Transverse colon (tissue), 4 donors: Measurements from ENCODE around the gene ANKRD35. TPM values are rescaled to one million over a fixed set of nuclear protein-coding genes. Genes with fewer than 3 reads are reported as not detected.
A peak's percentile ranks its signal among the peaks of the same experiment; 100 is the strongest.

Source experiments
- DNase-seq: peaks from one replicate; pipeline ENCODE4 v3.0.0-alpha.2; 2019
- H3K27ac ChIP-seq, 4 donors: fragments of 200-600 bp; sonication (generic); 2 replicates each; pipeline ENCODE4 v1.5.1; 2016 to 2018; ENCODE audit warnings: inconsistent platforms in 4 of 4
- H3K27me3 ChIP-seq: fragments of 200-600 bp; sonication (generic); 2 replicates; pipeline ENCODE4 v1.5.1; 2017; ENCODE audit warnings: inconsistent platforms
- H3K36me3 ChIP-seq, 4 donors: fragments of 200-600 bp; sonication (generic); 2 replicates each; pipeline ENCODE4 v1.5.1; 2017 to 2019; ENCODE audit warnings: inconsistent platforms in 4 of 4
- H3K4me1 ChIP-seq, 4 donors: fragments of 200-600 bp; sonication (generic); 2 replicates each; pipeline ENCODE4 v1.5.1; 2017 to 2020; ENCODE audit warnings: inconsistent platforms in 4 of 4
- H3K4me3 ChIP-seq, 4 donors: fragments of 200-600 bp; sonication (generic); 1 replicate in 1 of 4; 2 replicates in 3 of 4; pipeline versions ENCODE4 v1.5.1 to v1.6.1; 2017 to 2019; ENCODE audit warnings: inconsistent platforms in 4 of 4
- H3K9me3 ChIP-seq, 2 donors: fragments of 200-600 bp; sonication (generic); 2 replicates each; pipeline ENCODE4 v1.5.1; 2017 to 2019; ENCODE audit warnings: inconsistent platforms in 2 of 2
- CTCF ChIP-seq, 5 experiments: fragments of 200-600 bp in 3 of 5; fragments of 450-650 bp in 2 of 5; sonication (generic) in 3 of 5; IDR thresholded peaks; 1 replicate in 2 of 5; 2 replicates in 3 of 5; pipeline ENCODE4 v1.5.1; 2016 to 2017; ENCODE audit warnings: antibody characterized with exemption in 5 of 5, inconsistent platforms in 3 of 5, mild to moderate bottlenecking in 2 of 5, moderate library complexity in 1 of 5
- EP300 ChIP-seq: sonication (generic); formaldehyde crosslinking; IDR thresholded peaks from one replicate; pipeline ENCODE4 v1.6.1; 2017; ENCODE audit warnings: antibody characterized with exemption, low read depth
- POLR2A ChIP-seq: fragments of 450-650 bp; IDR thresholded peaks from one replicate; pipeline ENCODE4 v1.6.1; 2016; ENCODE audit warnings: antibody characterized with exemption, mild to moderate bottlenecking, moderate library complexity
- POLR2AphosphoS5 ChIP-seq, 3 donors: sonication (generic); formaldehyde crosslinking; IDR thresholded peaks; one replicate each; pipeline ENCODE4 v1.6.1; 2016; ENCODE audit warnings: antibody characterized with exemption in 3 of 3
- WGBS, 2 donors: methylation state at CpG; one replicate each; pipeline ENCODE4 v1.1.5; 2018; ENCODE audit warnings: low coverage in 1 of 2; 5-methylcytosine and 5-hydroxymethylcytosine counted together
- in situ Hi-C, 4 donors: fragments of 200-750 bp; cut with MboI; loops; one replicate each; pipeline versions ENCODE4 v1.15.0 to v1.15.1; 2017; ENCODE audit warnings: low sequenced_read_pairs in 3 of 4, low pct_ligation_motif_present in 1 of 4, low pct_unique_long_range_greater_than_20kb in 1 of 4
- intact Hi-C: fragments of 100-400 bp; cut with DNase I; formaldehyde crosslinking; loops from one replicate; pipeline ENCODE4 v1.15.1; 2023; ENCODE audit warnings: low total_unique reads
- total RNA-seq, 4 donors: library from RNA; depleted of rRNA; stranded (reverse); fragments of >200 nt; gene quantifications; one replicate each; pipeline ENCODE4 v1.1.0, GENCODE V29; 2016

The ANKRD35 gene
- total RNA-seq, 4 donors from 2014 or later: 1.1 to 1.8 (median 1.4) TPM; not detected in 1

GRCh38 chr1:145858238-145858900, 27.3 kb downstream of the ANKRD35 start:
- in situ Hi-C loops: no loop called here
- WGBS, 2 donors: 0% methylated on average over 3 to 17 of the region's 35 CpGs
- no peak for TF ChIP-seq CTCF (IDR thresholded peaks at IDR 0.05)
- no peak for TF ChIP-seq EP300
- no peak for TF ChIP-seq POLR2A
- TF ChIP-seq POLR2AphosphoS5 (IDR thresholded peaks at IDR 0.05): no peak
- intact Hi-C loops: no loop called here
- no peaks in the 10 kb centered on the region for H3K27me3 ChIP-seq
- H3K9me3 ChIP-seq: no peaks in the 10 kb centered on the region
- DNase-seq: peak; percentile 75
- peaks cover 0 to 16% (median 6%) of the 10 kb centered on the region in 4 donors for H3K36me3 ChIP-seq
- peak overlapping the region; percentile 90 to 94 (median 92) for H3K27ac ChIP-seq
- peaks cover 6 to 17% (median 13%) of the 10 kb centered on the region in 4 donors for H3K4me1 ChIP-seq
- H3K4me3 ChIP-seq: peak overlapping the region; percentile 64 to 89 (median 80)

DNA sequence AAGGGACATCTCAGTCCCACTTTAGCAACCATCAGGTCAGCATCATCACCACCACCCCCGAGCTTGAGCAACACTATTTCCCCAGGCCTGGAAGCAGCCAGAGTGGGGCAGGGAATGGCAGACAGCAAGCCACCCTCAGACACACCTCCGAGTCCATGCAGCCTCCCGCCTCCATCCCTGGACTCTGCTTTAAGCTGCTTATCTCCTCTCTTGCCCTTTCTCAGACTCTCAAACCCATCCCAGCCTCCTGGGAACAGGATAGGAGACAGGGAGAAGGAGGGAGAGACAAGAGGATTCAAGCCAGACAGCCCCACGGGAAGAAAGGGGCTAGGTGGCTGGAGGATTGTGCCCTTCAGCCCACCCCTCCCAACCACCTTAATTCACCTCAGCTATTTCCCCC, 28.5 kb downstream of the ANKRD35 start:
- Histone ChIP-seq H3K27ac (no peak overlapping the region), H3K4me3 (no peak overlapping the region), H3K9me3 (no peaks in the 10 kb centered on the region), H3K36me3 (peaks cover 0 to 26% (median 7%) of the 10 kb centered on the region in 4 donors), H3K4me1 (peaks cover 6 to 17% (median 13%) of the 10 kb centered on the region in 4 donors), H3K27me3 (no peaks in the 10 kb centered on the region)
- DNase-seq: no peak
- TF ChIP-seq POLR2AphosphoS5 (IDR thresholded peaks at IDR 0.05) (no peak), EP300 (no peak), POLR2A (no peak), CTCF (IDR thresholded peaks at IDR 0.05) (no peak)
- 88% methylated on average over 4 of the region's 4 CpGs; no CpG with 5 or more reads in 1 of the 2 donors for WGBS, 2 donors
- in situ Hi-C loops: no loop called here
- intact Hi-C loops: no loop called here

- no peak for DNase-seq
- in situ Hi-C loops (no loop called here), intact Hi-C loops (no loop called here)
- TF ChIP-seq POLR2A (no peak), EP300 (no peak), CTCF (IDR thresholded peaks at IDR 0.05) (no peak), POLR2AphosphoS5 (IDR thresholded peaks at IDR 0.05) (no peak)
- H3K4me3 ChIP-seq: no peak overlapping the region
- H3K27me3 ChIP-seq: no peaks in the 10 kb centered on the region
- peaks cover 6 to 17% (median 13%) of the 10 kb centered on the region in 4 donors for H3K4me1 ChIP-seq
- 78 to 82% methylated on average over 7 of the region's 7 CpGs for WGBS, 2 donors
- H3K9me3 ChIP-seq: no peaks in the 10 kb centered on the region
- H3K27ac ChIP-seq: no peak overlapping the region
- peaks cover 0 to 36% (median 9%) of the 10 kb centered on the region in 4 donors for H3K36me3 ChIP-seq
These were observed 30.2 kb downstream of the ANKRD35 start for GRCh38 chr1:145855426-145855948.

DNA sequence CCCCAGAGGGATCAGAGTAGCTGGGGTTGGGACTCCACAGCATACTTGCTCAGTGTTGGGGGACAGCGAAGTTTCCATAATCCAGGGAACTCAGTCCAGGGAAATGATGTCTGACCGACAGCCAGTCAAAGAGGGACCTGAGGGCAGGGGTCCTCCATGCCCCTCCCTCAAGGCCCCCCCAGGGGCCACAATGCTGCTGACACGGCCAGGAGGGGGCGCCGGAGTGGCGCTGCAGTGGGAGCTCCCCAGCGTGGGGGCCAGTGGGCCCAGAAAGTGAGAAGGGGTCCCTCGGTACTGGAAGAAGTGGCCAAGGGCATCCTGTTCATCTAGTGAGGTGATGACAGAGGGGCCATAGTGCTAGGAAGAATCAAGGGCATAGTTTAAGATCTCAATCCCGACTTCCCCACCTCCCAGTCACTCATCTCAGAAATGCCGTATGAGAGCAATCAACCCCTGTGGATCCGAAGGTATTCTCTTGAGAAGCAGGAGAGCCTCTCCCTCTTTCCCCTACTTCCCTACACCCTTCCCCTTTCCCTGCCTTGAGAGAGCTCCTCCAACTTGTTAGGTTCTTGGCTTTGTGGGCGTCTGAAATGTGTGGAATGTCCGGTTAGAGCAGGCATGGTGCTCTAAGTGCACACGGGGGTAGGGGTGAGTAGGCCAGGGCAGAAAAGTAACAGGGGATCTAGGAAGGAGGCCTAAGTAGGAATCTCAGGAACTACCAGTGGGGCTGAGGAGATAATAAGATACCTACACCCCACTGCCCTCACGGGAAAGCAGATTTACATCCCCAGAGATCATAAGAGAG, 36.1 kb downstream of the ANKRD35 start:
- no peaks in the 10 kb centered on the region for H3K9me3 ChIP-seq
- in situ Hi-C loops: no loop called here
- peak overlapping the region in 1 of 4 donors; percentile 0 for H3K27ac ChIP-seq
- peaks cover 0 to 29% (median 12%) of the 10 kb centered on the region in 4 donors for H3K36me3 ChIP-seq
- peaks cover 0 to 16% (median 11%) of the 10 kb centered on the region in 4 donors for H3K4me1 ChIP-seq
- H3K27me3 ChIP-seq: no peaks in the 10 kb centered on the region
- no peak for TF ChIP-seq POLR2A
- peak in 1 of 5 experiments; percentile 9 for TF ChIP-seq CTCF (IDR thresholded peaks at IDR 0.05)
- TF ChIP-seq EP300: no peak
- no peak for TF ChIP-seq POLR2AphosphoS5 (IDR thresholded peaks at IDR 0.05)
- intact Hi-C loops: loop anchor here (10.0 kb wide), 1 partner anchor 165 kb away; no protein-coding TSS in a partner anchor
- no peak for DNase-seq
- H3K4me3 ChIP-seq: no peak overlapping the region
- WGBS, 2 donors: 76 to 78% methylated on average over 4 to 15 of the region's 15 CpGs
